Neural crest cell (in vitro differentiated cells): ENCODE data around the gene KRABD2.
A peak's percentile ranks its signal among the peaks of the same experiment; 100 is the strongest.
"Not testable (repeated sequence)": the region's sequence is repeated elsewhere in the genome, so short reads cannot be mapped to it uniquely, and the experiment has no call there.

ENCODE experiments used
- DNase-seq: peaks from one replicate; pipeline ENCODE4 v3.0.0; 2021; ENCODE audit warnings: low read depth, mixed read lengths, low spot score
- H3K27ac Mint-ChIP-seq: one replicate; pipeline ENCODE4 v1.8.0; 2021; ENCODE audit warnings: mild to moderate bottlenecking, mixed read lengths; ENCODE audit not compliant: unreplicated experiment
- H3K27me3 Mint-ChIP-seq: 2 replicates; pipeline ENCODE4 v1.8.0; 2021; ENCODE audit warnings: low read depth, mild to moderate bottlenecking, mixed read lengths
- H3K36me3 Mint-ChIP-seq: 2 replicates; pipeline ENCODE4 v1.8.0; 2021; ENCODE audit warnings: low read depth, mild to moderate bottlenecking, mixed read lengths
- H3K4me1 Mint-ChIP-seq: 2 replicates; pipeline ENCODE4 v1.8.0; 2021; ENCODE audit warnings: mixed read lengths
- H3K4me3 Mint-ChIP-seq: one replicate; pipeline ENCODE4 v1.8.0; 2021; ENCODE audit warnings: mild to moderate bottlenecking, mixed read lengths
- H3K9me3 Mint-ChIP-seq: 2 replicates; pipeline ENCODE4 v1.8.0; 2021; ENCODE audit warnings: mixed read lengths
- CTCF ChIP-seq: fragments of 200-600 bp; sonication (generic); conservative IDR thresholded peaks from 2 replicates; pipeline ENCODE4 v1.5.0; 2021; ENCODE audit warnings: antibody characterized with exemption, mild to moderate bottlenecking

KRABD2 gene

GRCh38 chr17:8359769-8360168 is 16.7 kb downstream of the KRABD2 start:
- no peaks in the 10 kb centered on the region for H3K27me3 Mint-ChIP-seq
- H3K36me3 Mint-ChIP-seq: peaks cover 4% of the 10 kb centered on the region
- peaks cover 5% of the 10 kb centered on the region for H3K9me3 Mint-ChIP-seq
- no peak overlapping the region for H3K4me3 Mint-ChIP-seq
- no peak for DNase-seq
- TF ChIP-seq CTCF: no peak
- H3K27ac Mint-ChIP-seq: peak overlapping the region; percentile 84
- peaks cover 24% of the 10 kb centered on the region for H3K4me1 Mint-ChIP-seq

- no peak overlapping the region for H3K27ac Mint-ChIP-seq
- H3K4me3 Mint-ChIP-seq: no peak overlapping the region
- no peaks in the 10 kb centered on the region for H3K27me3 Mint-ChIP-seq
- H3K4me1 Mint-ChIP-seq: peaks cover 29% of the 10 kb centered on the region
- TF ChIP-seq CTCF: no peak
- H3K9me3 Mint-ChIP-seq: peaks cover 5% of the 10 kb centered on the region
- DNase-seq: no peak
- H3K36me3 Mint-ChIP-seq: peaks cover 3% of the 10 kb centered on the region
These were observed 18.6 kb downstream of the KRABD2 start for GRCh38 chr17:8357910-8358309.

GRCh38 chr17:8354236-8354635 is 22.3 kb downstream of the KRABD2 start:
- H3K4me1 Mint-ChIP-seq: peaks cover 11% of the 10 kb centered on the region
- peaks cover 5% of the 10 kb centered on the region for H3K9me3 Mint-ChIP-seq
- peaks cover 2% of the 10 kb centered on the region for H3K36me3 Mint-ChIP-seq
- H3K27ac Mint-ChIP-seq: no peak overlapping the region
- no peak for TF ChIP-seq CTCF
- no peaks in the 10 kb centered on the region for H3K27me3 Mint-ChIP-seq
- no peak for DNase-seq
- H3K4me3 Mint-ChIP-seq: no peak overlapping the region

- Mint-ChIP-seq H3K9me3 (peaks cover 5% of the 10 kb centered on the region), H3K27ac (no peak overlapping the region), H3K4me1 (peaks cover 6% of the 10 kb centered on the region), H3K27me3 (no peaks in the 10 kb centered on the region), H3K36me3 (peaks cover 2% of the 10 kb centered on the region), H3K4me3 (no peak overlapping the region)
- TF ChIP-seq CTCF: no peak
- no peak for DNase-seq
These were observed 22.8 kb downstream of the KRABD2 start for GRCh38 chr17:8353736-8354135.

- Mint-ChIP-seq H3K27ac (no peak overlapping the region), H3K36me3 (no peaks in the 10 kb centered on the region), H3K4me3 (no peak overlapping the region), H3K9me3 (no peaks in the 10 kb centered on the region), H3K4me1 (peaks cover 5% of the 10 kb centered on the region), H3K27me3 (peaks cover 13% of the 10 kb centered on the region)
- no peak for TF ChIP-seq CTCF
- DNase-seq: no peak
These were observed 26.2 kb downstream of the KRABD2 start for GRCh38 chr17:8350339-8350738.

GRCh38 chr17:8347001-8347400 is 29.5 kb downstream of the KRABD2 start:
- peaks cover 21% of the 10 kb centered on the region for H3K27me3 Mint-ChIP-seq
- H3K27ac Mint-ChIP-seq, H3K4me1 Mint-ChIP-seq, H3K36me3 Mint-ChIP-seq, H3K9me3 Mint-ChIP-seq, DNase-seq, H3K4me3 Mint-ChIP-seq: not testable (repeated sequence)
